ENCODE measurements around the gene PLEKHG4B. TPM values are rescaled to one million over a fixed set of nuclear protein-coding genes. Genes with fewer than 3 reads are reported as not detected.

The PLEKHG4B gene
- 0.07 TPM in 1 of 2 replicates, not detected in the other for total RNA-seq

GRCh38 chr5:91556-92263 lies at the start of gene PLEKHG4B:
PLEKHG4B (plus strand) TSS chr5:92168; CDS start chr5:92232, 64 bp downstream.

DNA sequence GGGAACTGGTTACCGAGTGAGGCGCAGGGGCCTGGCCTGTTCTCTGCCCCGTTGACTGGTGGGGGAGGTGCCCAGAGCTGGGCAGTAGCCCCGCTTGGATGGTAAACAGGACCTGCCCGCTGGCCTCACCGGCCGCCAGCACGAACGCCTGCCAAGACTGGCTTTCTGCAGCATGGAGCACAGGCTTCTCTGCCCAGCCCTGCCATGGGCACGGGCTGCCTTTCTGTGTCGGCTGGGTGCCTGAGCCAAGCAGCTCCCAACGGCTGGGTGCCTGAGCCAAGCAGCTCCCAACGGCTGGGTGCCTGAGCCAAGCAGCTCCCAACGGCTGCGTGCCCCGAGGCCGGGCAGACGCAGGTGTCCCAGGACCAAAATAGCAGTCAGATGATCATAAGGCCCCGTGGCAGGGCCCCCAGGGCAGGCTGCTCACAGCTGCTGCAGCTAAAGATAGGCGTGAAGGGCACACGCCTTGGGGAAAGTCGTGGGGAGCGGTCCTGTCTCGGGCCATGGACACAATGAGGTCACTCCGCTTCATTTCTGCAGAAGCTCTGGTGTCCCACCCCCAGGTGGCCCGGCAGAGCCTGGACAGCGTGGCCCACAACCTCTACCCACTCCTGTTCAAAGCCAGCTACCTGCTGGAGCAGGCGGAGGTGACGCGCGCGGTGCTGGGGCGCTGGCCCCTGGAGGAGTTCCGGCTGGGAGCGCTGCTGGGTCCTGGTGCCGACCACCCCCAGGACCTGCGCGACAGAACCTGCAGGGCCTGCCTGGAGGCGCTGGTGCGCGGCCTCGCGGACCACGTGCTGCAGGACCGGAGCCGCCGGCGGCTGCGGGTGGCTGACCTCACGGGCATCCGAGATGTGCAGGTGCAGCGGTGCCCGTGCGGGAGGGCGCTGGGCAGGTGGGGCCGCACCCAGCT lies 99.3 kb downstream of the PLEKHG4B start, which contains the start of gene LRRC14B:
Gene LRRC14B, plus strand, starts transcription at position 460 of the 913 bp plus-strand sequence. Its CDS starts 44 bp downstream, at position 504.

GRCh38 chr5:217494-218456 lies 125.8 kb downstream of the PLEKHG4B start, which contains the start of the genes CCDC127 and SDHA:
CCDC127 (minus strand) TSS chr5:218153; CDS start chr5:216849, 1,304 bp downstream.
SDHA (plus strand) TSS chr5:218320; CDS start chr5:218356, 36 bp downstream.

Other genes with a start within 250 kb of the PLEKHG4B start
- not detected in 2 replicates for gene LRRC14B, start 99.3 kb downstream of the PLEKHG4B start, total RNA-seq
- gene CCDC127, start 126.0 kb downstream of the PLEKHG4B start, total RNA-seq = 3.1 and 5.5 TPM in 2 replicates
- 93.0 and 114 TPM in 2 replicates for gene SDHA, start 126.2 kb downstream of the PLEKHG4B start, total RNA-seq
- 112 and 118 TPM in 2 replicates for gene PDCD6, start 179.5 kb downstream of the PLEKHG4B start, total RNA-seq
- gene AHRR, start 229.5 kb downstream of the PLEKHG4B start, total RNA-seq = 0.50 and 1.0 TPM in 2 replicates